HepG2 (cell line): ENCODE measurements around the gene DDC. TPM values are rescaled to one million over a fixed set of nuclear protein-coding genes. Genes with fewer than 3 reads are reported as not detected.
"Not testable (repeated sequence)": the region's sequence is repeated elsewhere in the genome, so short reads cannot be mapped to it uniquely, and the experiment has no call there.

Source experiments
- ATAC-seq: fragments of 200-7000 bp; cut with Tn5 transposase; 3 replicates; pipeline ENCODE4 v1.9.1; 2020; ENCODE audit warnings: mild to moderate bottlenecking, moderate library complexity
- BruUV-seq: library from RNA; stranded (reverse); fragments of 400-500 nt; replicated peaks from 2 replicates; lab custom pipeline; 2021; lab: Mats Ljungman, UMichigan
- CTCF ChIA-PET: fragments of 300-600 bp; formaldehyde crosslinking; extraction: SDS; loops from one replicate; lab custom pipeline; 2021; ENCODE audit warnings: low total read pairs, inconsistent platforms, low intra/inter-chr PET ratio; lab: Yijun Ruan, JAX
- POLR2A ChIA-PET: fragments of 350-600 bp; sonication (Branson Sonifier 250); formaldehyde crosslinking; loops from one replicate; lab custom pipeline; 2020; ENCODE audit warnings: antibody characterized with exemption, inconsistent platforms; lab: Yijun Ruan, JAX
- DNase-seq: peaks from one replicate; pipeline ENCODE4 v3.0.0-alpha.2; 2015; ENCODE audit warnings: low spot score
- FAIRE-seq: peaks from 3 replicates; lab custom pipeline; 2011; peaks lifted over from hg19 to GRCh38; lab: Jason Lieb, UNC
- H2AFZ ChIP-seq: one replicate; pipeline ENCODE4 v1.6.1; 2011; ENCODE audit warnings: low read length, inconsistent platforms
- H3K27ac ChIP-seq: fragments of 300-600 bp; 3 replicates; pipeline ENCODE4 v1.8.0; 2011; ENCODE audit warnings: mixed run types, mild to moderate bottlenecking, mixed read lengths, low read length, inconsistent platforms; ENCODE audit not compliant: insufficient read depth; ENCODE audit errors: extremely low read length
- H3K27me3 ChIP-seq, 2 experiments: fragments of 200-600 bp in 1 of 2; 2 replicates in 1 of 2; 3 replicates in 1 of 2; pipeline versions ENCODE4 v1.6.0 to v1.8.0; 2011; ENCODE audit warnings: low read length in 2 of 2, mild to moderate bottlenecking in 2 of 2, moderate library complexity in 2 of 2, inconsistent platforms in 1 of 2; ENCODE audit not compliant: insufficient read depth in 2 of 2, control insufficient read depth in 1 of 2
- H3K36me3 ChIP-seq, 2 experiments: fragments of 200-600 bp in 1 of 2; replicated peaks in 1 of 2; 2 replicates in 1 of 2; 3 replicates in 1 of 2; pipeline versions ENCODE4 v1.5.1 to v1.8.0; 2011; ENCODE audit warnings: low read length in 2 of 2, inconsistent platforms in 1 of 2; ENCODE audit not compliant: insufficient read depth in 2 of 2, control insufficient read depth in 1 of 2
- H3K4me1 ChIP-seq: 2 replicates; pipeline ENCODE4 v1.5.1; 2012; ENCODE audit warnings: low read length, inconsistent platforms; ENCODE audit not compliant: insufficient read depth
- H3K4me2 ChIP-seq: 2 replicates; pipeline ENCODE4 v1.6.0; 2011; ENCODE audit warnings: low read depth, low read length, inconsistent platforms
- H3K4me3 ChIP-seq, 3 experiments: fragments of 200-600 bp in 1 of 3; sonication (generic), shearing (Covaris generic) in 1 of 3; replicated peaks in 1 of 3; 2 replicates each; pipeline ENCODE4 v1.5.1; 2011 to 2016; ENCODE audit warnings: low read length in 3 of 3, inconsistent platforms in 2 of 3, low read depth in 2 of 3, mild to moderate bottlenecking in 2 of 3, control low read depth in 1 of 3, mixed read lengths in 1 of 3; ENCODE audit not compliant: insufficient read depth in 1 of 3
- H3K79me2 ChIP-seq: one replicate; pipeline ENCODE4 v1.6.1; 2011; ENCODE audit warnings: low read length, inconsistent platforms; ENCODE audit not compliant: insufficient read depth
- H3K9ac ChIP-seq: 2 replicates; pipeline ENCODE4 v1.6.0; 2011; ENCODE audit warnings: mild to moderate bottlenecking, low read depth, low read length, inconsistent platforms; ENCODE audit not compliant: insufficient read depth
- H3K9me3 ChIP-seq: 2 replicates; pipeline ENCODE4 v1.5.1; 2012; ENCODE audit warnings: mild to moderate bottlenecking, low read length
- H4K20me1 ChIP-seq: 2 replicates; pipeline ENCODE4 v1.6.0; 2011; ENCODE audit warnings: inconsistent platforms, mild to moderate bottlenecking, low read length, moderate library complexity; ENCODE audit not compliant: insufficient read depth
- HNF4G ChIP-seq, 2 experiments: sonication (generic) in 1 of 2; formaldehyde crosslinking in 1 of 2; IDR thresholded peaks; 2 replicates each; pipeline versions ENCODE4 v1.4.0 to v1.6.1; 2011 to 2020; ENCODE audit warnings: borderline replicate concordance in 2 of 2, low read depth in 2 of 2, mild to moderate bottlenecking in 2 of 2, low read length in 1 of 2, missing genetic modification reagents in 1 of 2, moderate library complexity in 1 of 2
- RXRB ChIP-seq: IDR thresholded peaks from 2 replicates; pipeline ENCODE4 v1.6.1; 2016; ENCODE audit warnings: borderline replicate concordance, missing genetic modification reagents, missing compliant biosample characterization
- TEAD3 ChIP-seq: optimal IDR thresholded peaks from 2 replicates; pipeline ENCODE3; 2016; ENCODE audit warnings: borderline replicate concordance
- ZBTB26 ChIP-seq: IDR thresholded peaks from 2 replicates; pipeline ENCODE4 v1.6.1; 2016; ENCODE audit warnings: missing compliant biosample characterization, missing genetic modification reagents, borderline replicate concordance
- ZC3H13 ChIP-seq: sonication (generic); formaldehyde crosslinking; IDR thresholded peaks from 2 replicates; pipeline ENCODE4 v1.8.1; 2023; ENCODE audit warnings: mild to moderate bottlenecking, missing genetic modification reagents, moderate library complexity
- ZKSCAN5 ChIP-seq: sonication (generic); formaldehyde crosslinking; IDR thresholded peaks from 2 replicates; pipeline ENCODE4 v1.5.1; 2020; ENCODE audit warnings: mild to moderate bottlenecking, missing genetic modification reagents
- WGBS: methylation state at CpG from one replicate; pipeline ENCODE4 v1.1.6; 2017; ENCODE audit warnings: low lambda C conversion rate; 5-methylcytosine and 5-hydroxymethylcytosine counted together
- in situ Hi-C: cut with HindIII; loops from 2 replicates; pipeline ENCODE4 v1.10.0; 2017; ENCODE audit warnings: low pct_unique_long_range_greater_than_20kb; ENCODE audit not compliant: extremely low pct_ligation_motif_present
- intact Hi-C: fragments of 100-400 bp; cut with micrococcal nuclease; formaldehyde crosslinking; loops from one replicate; pipeline ENCODE4 v1.10.0; 2022; ENCODE audit not compliant: unreplicated experiment
- polyA plus RNA-seq, 8 experiments: library from polyadenylated mRNA; depleted of rRNA in 3 of 8; stranded (reverse) in 7 of 8; unstranded in 1 of 8; fragments of >200 nt; fragmentation: Illumina TruSeq in 4 of 8; extraction: Trizol in 4 of 8; gene quantifications; 2 replicates each; pipeline versions ENCODE4 v1.2.1 to v1.2.3, GENCODE V29; 2011 to 2016; ENCODE audit warnings: low read depth in 4 of 8, missing spikeins in 1 of 8, mixed read lengths in 1 of 8; ENCODE audit not compliant: insufficient read depth in 1 of 8
- total RNA-seq, 5 experiments: library from RNA; depleted of rRNA; stranded (reverse); fragments of >200 nt; fragmentation: Illumina TruSeq; extraction: Trizol; gene quantifications; 2 replicates each; pipeline ENCODE4 v1.2.3, GENCODE V29; 2016; ENCODE audit warnings: low read depth in 1 of 5

DDC gene
- total and polyA plus RNA-seq, 2 of the 13 experiments (the other 11 are each of a cell fraction or from before 2014, with no cell fraction given), result 11.7 to 93.3 TPM

- DNase-seq, result peak; percentile 58
- H2AFZ ChIP-seq, result no peak overlapping the region
- 4% methylated on average over 5 of the region's 5 CpGs for WGBS
- BruUV-seq, result no TSS peak
- H3K27ac ChIP-seq, result peak overlapping the region; percentile 11
- ATAC-seq, result 0 out of 3 replicates have a peak, but pooled peaks have one; percentile 28
- peaks cover 21% of the 10 kb centered on the region for H3K4me1 ChIP-seq
- POLR2A ChIA-PET, result interaction anchor here (0.9 kb wide), 1 partner anchor 11 kb away, joined by 3 read pairs; no protein-coding TSS in a partner anchor
- H3K79me2 ChIP-seq, result no peaks in the 10 kb centered on the region
- no peak overlapping the region for H3K9ac ChIP-seq
- CTCF ChIA-PET, result no interaction called here
- intact Hi-C loops (no loop called here), in situ Hi-C loops (no loop called here)
- FAIRE-seq, result no peak
- no peak for TF ChIP-seq ZC3H13 (CRISPR knock-in tag)
- 0 out of 2 replicates have a peak, but pooled peaks have one; percentile 6 for TF ChIP-seq HNF4G (IDR thresholded peaks at IDR 0.05; ENCODE audit: borderline replicate concordance, low read depth, low read length)
- no peak for TF ChIP-seq HNF4G (CRISPR knock-in tag; IDR thresholded peaks at IDR 0.05; ENCODE audit: borderline replicate concordance, low read depth)
- TF ChIP-seq ZKSCAN5 (CRISPR knock-in tag), result no peak
- TF ChIP-seq RXRB (CRISPR knock-in tag), result peak; percentile 36; the same call in 1 of the 2 replicates
- peak; percentile 95 for TF ChIP-seq ZBTB26 (CRISPR knock-in tag)
- peak; percentile 57 for TF ChIP-seq TEAD3 (CRISPR knock-in tag)
- H4K20me1 ChIP-seq, result no peaks in the 10 kb centered on the region
- H3K4me3 ChIP-seq, result no peak overlapping the region
- peaks cover 16% of the 10 kb centered on the region for H3K9me3 ChIP-seq
- H3K27me3 ChIP-seq, result no peaks in the 10 kb centered on the region
- H3K36me3 ChIP-seq, result no peaks in the 10 kb centered on the region
- peak overlapping the region; percentile 23 for H3K4me2 ChIP-seq
Measured at GRCh38 chr7:50580057-50580456, 14.9 kb upstream of the DDC start.

GRCh38 chr7:50578105-50578504 is 12.9 kb upstream of the DDC start:
- POLR2A ChIA-PET, result not testable (repeated sequence)

More at GRCh38 chr7:50578105-50578504, 12.9 kb upstream of the DDC start:
- H2AFZ ChIP-seq, CTCF ChIA-PET, H4K20me1 ChIP-seq, FAIRE-seq, intact Hi-C loops, H3K9me3 ChIP-seq, H3K27me3 ChIP-seq, H3K27ac ChIP-seq, ATAC-seq, H3K36me3 ChIP-seq, BruUV-seq, in situ Hi-C loops, DNase-seq, H3K4me2 ChIP-seq, H3K4me3 ChIP-seq, H3K79me2 ChIP-seq, H3K9ac ChIP-seq: not testable (repeated sequence)
- 48% methylated on average over 4 of the region's 4 CpGs for WGBS
- H3K4me1 ChIP-seq, result peaks cover 21% of the 10 kb centered on the region
